T47D (cell line): ENCODE data around the gene PDIK1L.
A peak's percentile ranks its signal among the peaks of the same experiment; 100 is the strongest.

ENCODE experiments used
- DNase-seq, 2 experiments: peaks; one replicate each; pipeline versions ENCODE4 v3.0.0 to v3.0.0-alpha.2; 2011 to 2012; ENCODE audit warnings: low read depth in 1 of 2, low spot score in 1 of 2
- JUND ChIP-seq: IDR thresholded peaks from 2 replicates; pipeline ENCODE4 v1.6.1; 2012; ENCODE audit warnings: low read depth
- in situ Hi-C: cut with HindIII; loops from 2 replicates; pipeline ENCODE4 v1.10.0; 2016; ENCODE audit warnings: low sequenced_read_pairs, low pct_unique_long_range_greater_than_20kb

The PDIK1L gene

GRCh38 chr1:26111530-26112406 is at the start of gene PDIK1L:
Gene PDIK1L (plus strand): TSS chr1:26111824. CDS start chr1:26114309, 2,485 bp downstream.
- in situ Hi-C loops = no loop called here

DNA sequence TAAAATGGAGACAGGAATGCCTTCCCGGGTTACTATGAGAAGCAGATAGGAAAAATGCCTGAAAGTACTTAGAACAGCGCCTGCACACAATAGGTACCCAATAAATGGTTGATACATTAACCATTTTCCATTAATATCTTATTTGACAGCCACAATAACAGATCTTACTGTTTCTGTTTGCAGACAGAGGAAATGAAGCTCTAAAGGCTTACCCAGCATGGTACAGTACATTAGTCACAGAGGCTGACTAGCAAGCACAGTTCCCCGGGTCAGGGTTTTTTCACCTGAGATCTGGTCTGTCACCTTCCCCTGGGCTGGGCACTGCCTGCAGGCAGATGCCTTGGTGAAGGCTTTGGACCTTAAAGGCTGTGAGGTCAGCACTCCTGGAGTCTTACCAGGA is 47.1 kb upstream of the PDIK1L start:
- in situ Hi-C loops = no loop called here
- TF ChIP-seq JUND = no peak
- no peak for DNase-seq

More at GRCh38 chr1:26111530-26112406, at the start of gene PDIK1L:
- DNase-seq = peak; percentile 79 to 96
- no peak for TF ChIP-seq JUND

DNA sequence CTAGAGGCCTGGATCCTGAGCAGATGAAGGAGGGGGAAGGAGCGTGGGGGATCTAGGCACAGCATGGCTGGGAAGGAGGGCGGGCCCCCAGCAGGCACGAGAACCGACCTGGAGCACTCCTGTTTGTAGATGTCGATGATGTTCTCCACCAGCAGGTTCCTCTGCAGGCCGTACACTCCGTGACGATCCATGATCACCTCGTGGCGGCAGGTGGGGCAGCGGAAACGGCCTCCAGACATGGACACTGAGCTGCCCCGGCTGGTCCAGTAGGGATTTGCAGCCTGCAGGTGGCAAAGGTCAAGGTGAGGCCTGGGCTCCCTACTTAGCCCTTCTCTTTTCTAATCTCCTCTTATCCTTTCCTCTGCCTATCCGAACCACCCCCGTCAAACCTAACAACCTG is 45.5 kb upstream of the PDIK1L start:
- no peak for DNase-seq

GRCh38 chr1:26066857-26067256 is 44.8 kb upstream of the PDIK1L start:
- TF ChIP-seq JUND = no peak
- no peak for DNase-seq
- in situ Hi-C loops = no loop called here

More for the DNA sequence above, 45.5 kb upstream of the PDIK1L start:
- TF ChIP-seq JUND = no peak
- in situ Hi-C loops = no loop called here

DNA sequence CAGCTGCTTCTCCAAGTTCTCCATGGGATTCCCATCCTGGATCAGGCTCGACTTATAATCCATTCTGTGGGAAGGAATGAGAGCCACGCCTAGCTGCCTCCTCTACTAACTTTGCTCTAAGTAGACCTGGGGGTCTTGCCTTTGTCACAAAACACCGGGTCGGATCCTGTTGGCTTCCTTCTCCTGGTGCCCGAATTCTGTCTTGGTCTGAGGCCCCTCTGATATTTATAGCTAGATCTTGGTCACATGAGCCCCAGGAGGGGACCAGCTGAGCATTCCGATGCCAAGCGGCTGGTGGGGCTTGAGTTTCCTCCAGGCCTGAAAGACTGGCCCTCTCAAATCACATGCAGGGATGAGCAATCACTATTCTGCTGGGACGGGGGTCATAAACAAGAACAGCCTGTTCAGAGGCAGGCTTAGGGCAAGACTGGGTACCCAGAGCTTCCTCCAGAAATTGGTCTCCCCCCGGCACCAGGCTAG is 44.2 kb upstream of the PDIK1L start, which contains the start of gene TRIM63:
Gene TRIM63 (minus strand): TSS at position 199 of the 480 bp plus-strand sequence. CDS start 136 bp downstream, at position 63.
- in situ Hi-C loops = no loop called here
- TF ChIP-seq JUND = no peak
- DNase-seq = no peak

DNA sequence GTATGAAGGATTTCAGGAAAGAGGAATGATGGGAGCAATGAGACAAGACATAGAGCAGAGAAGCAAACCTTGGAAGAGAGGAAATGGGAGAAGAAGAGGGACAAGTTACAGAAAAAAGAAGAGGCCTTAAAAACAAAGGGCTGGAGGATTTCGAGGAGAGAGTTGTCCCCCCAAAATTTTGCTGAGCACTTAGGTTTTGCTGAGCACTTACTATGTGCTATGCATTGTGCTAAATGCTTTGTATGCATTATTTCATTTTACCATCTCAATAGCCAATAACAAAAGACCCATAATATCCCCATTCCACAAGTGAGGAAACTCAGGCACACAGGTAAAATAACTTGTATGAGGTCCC is 41.7 kb upstream of the PDIK1L start:
- in situ Hi-C loops = no loop called here

GRCh38 chr1:26070296-26070962 is 41.2 kb upstream of the PDIK1L start:
- in situ Hi-C loops = no loop called here
- no peak for DNase-seq
- TF ChIP-seq JUND = no peak

More for the DNA sequence above, 41.7 kb upstream of the PDIK1L start:
- no peak for TF ChIP-seq JUND
- DNase-seq = no peak

DNA sequence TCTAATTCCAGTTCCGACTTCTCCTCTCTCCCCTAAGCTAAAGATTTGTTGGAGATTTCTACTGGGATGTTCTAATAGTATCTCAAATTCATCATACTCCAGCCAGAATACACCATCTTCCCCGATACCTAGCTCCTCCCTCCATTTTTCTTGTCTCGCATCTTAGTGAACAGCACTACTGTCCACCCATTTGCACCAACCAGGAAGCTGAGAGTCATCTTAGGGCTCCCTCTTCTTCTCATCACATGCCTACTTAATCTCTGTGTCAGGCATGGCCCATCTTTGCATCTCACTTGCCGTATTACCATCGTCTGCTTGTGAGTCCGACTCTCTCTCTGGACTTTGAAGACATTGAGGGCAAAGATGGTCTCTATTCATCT is 40.7 kb upstream of the PDIK1L start:
- in situ Hi-C loops = no loop called here
- DNase-seq = no peak
- no peak for TF ChIP-seq JUND

DNA sequence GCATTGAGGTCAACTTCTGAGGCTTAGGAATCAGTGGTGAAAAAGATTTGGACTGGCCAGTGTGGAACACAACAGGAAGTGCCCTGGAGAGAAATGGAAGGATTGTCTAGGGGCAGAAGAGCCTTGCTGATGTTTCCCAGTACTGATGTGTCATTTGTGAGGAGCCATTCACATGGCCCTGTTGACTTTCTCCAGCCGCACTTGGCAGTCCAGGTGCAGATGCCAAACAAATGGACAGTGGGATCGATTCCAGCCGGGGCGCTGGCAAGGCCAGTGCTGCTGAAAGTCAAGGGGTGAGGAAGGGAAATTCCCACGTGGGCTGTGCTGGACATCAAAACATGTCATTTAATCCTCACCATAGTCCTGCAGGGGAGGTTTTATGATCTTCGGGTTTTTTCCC is 39.3 kb upstream of the PDIK1L start:
- no peak for TF ChIP-seq JUND
- in situ Hi-C loops = no loop called here
- DNase-seq = no peak

DNA sequence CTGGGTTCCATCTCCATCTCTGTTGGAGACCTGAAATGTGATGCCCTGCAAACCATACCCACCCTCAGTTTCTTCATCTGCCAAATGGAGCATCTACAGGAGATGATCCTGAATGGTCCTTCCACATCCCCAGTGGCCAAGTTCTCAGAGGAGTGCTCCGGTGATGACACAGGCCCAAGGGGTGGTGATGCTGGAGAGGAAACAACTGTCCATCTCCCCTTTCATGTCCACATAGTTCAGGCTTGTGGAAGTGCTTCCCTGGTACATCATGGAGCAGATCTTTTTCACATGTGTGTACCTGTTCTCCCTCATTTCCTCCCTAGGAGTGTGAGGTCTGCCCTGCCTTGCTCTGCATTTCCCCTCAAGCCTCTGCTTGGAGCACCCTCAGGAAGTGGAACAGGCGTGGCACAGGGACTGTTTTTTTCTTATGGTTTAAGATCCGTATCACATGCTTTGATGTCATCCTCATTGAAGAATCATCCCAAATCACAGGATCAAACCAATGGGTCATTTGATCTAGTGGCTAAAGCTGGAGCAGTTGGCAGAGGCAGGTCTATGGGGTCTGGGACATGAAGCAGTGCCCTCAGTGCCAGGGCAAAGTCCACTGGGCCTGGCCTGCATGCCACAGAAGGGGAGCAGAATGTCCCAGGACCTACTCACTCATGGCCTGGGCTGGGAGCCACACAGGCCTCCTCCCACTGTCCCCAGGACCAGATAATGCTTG is 36.0 kb upstream of the PDIK1L start:
- in situ Hi-C loops = no loop called here
- TF ChIP-seq JUND = no peak
- no peak for DNase-seq

- TF ChIP-seq JUND = no peak
- in situ Hi-C loops = no loop called here
- DNase-seq = no peak
Measured at GRCh38 chr1:26077524-26077923, 34.1 kb upstream of the PDIK1L start.
